ENCODE measurements around the gene NECTIN4.

DNA sequence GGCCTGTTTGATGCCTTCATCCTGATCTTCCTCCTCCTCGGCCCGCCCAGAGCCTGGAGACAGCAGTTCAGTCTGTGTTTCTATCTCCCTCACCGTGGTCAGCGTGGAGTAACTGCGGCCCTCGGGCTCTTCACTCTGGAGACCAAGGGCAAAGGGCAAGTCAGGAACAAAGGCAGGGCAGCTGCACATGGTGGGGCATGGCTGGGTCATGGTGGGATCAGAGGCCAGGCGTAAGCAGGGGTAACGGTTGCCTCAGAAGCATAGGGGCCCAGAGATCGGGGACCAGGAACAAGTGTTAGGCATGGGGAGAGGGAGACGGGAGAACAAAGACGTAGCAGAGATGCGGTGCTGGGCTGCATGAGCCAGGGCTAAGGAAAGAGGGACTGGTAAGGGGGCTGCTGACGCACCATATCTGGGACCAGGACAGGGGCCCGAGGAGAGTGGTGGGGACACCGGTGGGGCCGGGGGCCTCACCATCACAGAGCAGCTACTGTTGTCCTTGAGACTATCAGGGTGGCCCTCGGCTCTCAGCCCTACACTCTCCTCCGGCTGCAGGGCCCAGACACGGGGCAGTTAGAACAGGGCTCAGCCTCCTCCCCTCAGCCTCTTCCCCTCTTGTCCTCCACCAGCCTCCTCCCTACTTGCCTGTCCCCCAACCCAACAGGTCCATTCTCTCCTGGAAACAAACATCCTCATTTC, 16.5 kb downstream of the NECTIN4 start:
- TF ChIP-seq, protein P1, sequence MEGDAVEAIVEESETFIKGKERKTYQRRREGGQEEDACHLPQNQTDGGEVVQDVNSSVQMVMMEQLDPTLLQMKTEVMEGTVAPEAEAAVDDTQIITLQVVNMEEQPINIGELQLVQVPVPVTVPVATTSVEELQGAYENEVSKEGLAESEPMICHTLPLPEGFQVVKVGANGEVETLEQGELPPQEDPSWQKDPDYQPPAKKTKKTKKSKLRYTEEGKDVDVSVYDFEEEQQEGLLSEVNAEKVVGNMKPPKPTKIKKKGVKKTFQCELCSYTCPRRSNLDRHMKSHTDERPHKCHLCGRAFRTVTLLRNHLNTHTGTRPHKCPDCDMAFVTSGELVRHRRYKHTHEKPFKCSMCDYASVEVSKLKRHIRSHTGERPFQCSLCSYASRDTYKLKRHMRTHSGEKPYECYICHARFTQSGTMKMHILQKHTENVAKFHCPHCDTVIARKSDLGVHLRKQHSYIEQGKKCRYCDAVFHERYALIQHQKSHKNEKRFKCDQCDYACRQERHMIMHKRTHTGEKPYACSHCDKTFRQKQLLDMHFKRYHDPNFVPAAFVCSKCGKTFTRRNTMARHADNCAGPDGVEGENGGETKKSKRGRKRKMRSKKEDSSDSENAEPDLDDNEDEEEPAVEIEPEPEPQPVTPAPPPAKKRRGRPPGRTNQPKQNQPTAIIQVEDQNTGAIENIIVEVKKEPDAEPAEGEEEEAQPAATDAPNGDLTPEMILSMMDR (conservative IDR thresholded peaks at IDR 0.05 in 1 of 2, IDR thresholded peaks at IDR 0.05 in 1 of 2; ENCODE audit: extremely low read depth in 1 of 2, insufficient read depth in 1 of 2, low read depth in 1 of 2, low read length in 2 of 2) = no peak
- no peak for TF ChIP-seq EZH2 (IDR thresholded peaks at IDR 0.05; ENCODE audit: borderline replicate concordance, low read length)

All from mammary epithelial cell (primary cell).